CD1c-positive myeloid dendritic cell (primary cell): ENCODE measurements around the gene RPP30.
A peak's percentile ranks its signal among the peaks of the same experiment; 100 is the strongest.

Source experiments
- DNase-seq: peaks from one replicate; pipeline ENCODE4 v3.0.0-alpha.2; 2016; ENCODE audit errors: extremely low spot score

RPP30 gene

GRCh38 chr10:90871766-90872647 lies at the start of gene RPP30:
TSS of gene RPP30 (plus strand) at chr10:90871974. CDS start at chr10:90871987, 13 bp downstream.
- DNase-seq: peak; percentile 85

- no peak for DNase-seq
Observed at GRCh38 chr10:90822508-90822907, 49.3 kb upstream of the RPP30 start.

GRCh38 chr10:90832111-90832510 lies 39.7 kb upstream of the RPP30 start:
- no peak for DNase-seq

GRCh38 chr10:90834326-90834725 lies 37.4 kb upstream of the RPP30 start:
- DNase-seq: no peak

GRCh38 chr10:90837486-90837885 lies 34.3 kb upstream of the RPP30 start:
- DNase-seq: no peak

GRCh38 chr10:90842725-90843124 lies 29.0 kb upstream of the RPP30 start:
- no peak for DNase-seq

- no peak for DNase-seq
Observed at GRCh38 chr10:90845726-90846125, 26.0 kb upstream of the RPP30 start.

- no peak for DNase-seq
Observed at GRCh38 chr10:90846746-90847145, 25.0 kb upstream of the RPP30 start.

- DNase-seq: peak; percentile 63
Observed at GRCh38 chr10:90847436-90847835, 24.3 kb upstream of the RPP30 start.

- no peak for DNase-seq
Observed at GRCh38 chr10:90849956-90850749, 21.6 kb upstream of the RPP30 start.

GRCh38 chr10:90855126-90855525 lies 16.6 kb upstream of the RPP30 start:
- DNase-seq: no peak

- no peak for DNase-seq
Observed at GRCh38 chr10:90856261-90856660, 15.5 kb upstream of the RPP30 start.

GRCh38 chr10:90856964-90857634 lies 14.7 kb upstream of the RPP30 start:
- DNase-seq: no peak

GRCh38 chr10:90857635-90858460 lies 13.9 kb upstream of the RPP30 start, which contains the start of gene HTR7:
TSS of gene HTR7 (minus strand) at chr10:90858039. CDS start at chr10:90857671, 368 bp downstream.
- peak; percentile 68 for DNase-seq

- no peak for DNase-seq
Observed at GRCh38 chr10:90858461-90858968, 13.3 kb upstream of the RPP30 start.

GRCh38 chr10:90859321-90859751 lies 12.4 kb upstream of the RPP30 start:
- peak; percentile 41 for DNase-seq

- no peak for DNase-seq
Observed at GRCh38 chr10:90860790-90861189, 11.0 kb upstream of the RPP30 start.

GRCh38 chr10:90862908-90863514 lies 8.8 kb upstream of the RPP30 start:
- peak; percentile 44 for DNase-seq

- peak; percentile 23 for DNase-seq
Observed at GRCh38 chr10:90865401-90865800, 6.4 kb upstream of the RPP30 start.

GRCh38 chr10:90866050-90866598 lies 5.7 kb upstream of the RPP30 start:
- no peak for DNase-seq
